HEK293T (cell line): ENCODE data around the gene SLK.

Experiments
- CTCF ChIA-PET: fragments of 350-600 bp; formaldehyde crosslinking; extraction: SDS; loops from one replicate; lab custom pipeline; 2021; ENCODE audit warnings: antibody characterized with exemption, inconsistent platforms; lab: Yijun Ruan, JAX
- POLR2A ChIA-PET: fragments of 350-600 bp; formaldehyde crosslinking; extraction: SDS; loops from one replicate; lab custom pipeline; 2020; ENCODE audit warnings: antibody characterized with exemption, inconsistent platforms; lab: Yijun Ruan, JAX
- DNase-seq: peaks from one replicate; pipeline ENCODE4 v3.0.0; 2012; ENCODE audit warnings: mixed read lengths; ENCODE audit errors: extremely low spot score
- ARNT ChIP-seq: fragments of 450-650 bp; IDR thresholded peaks from 2 replicates; pipeline ENCODE4 v1.6.1; 2017; ENCODE audit warnings: mild to moderate bottlenecking
- BHLHE40 ChIP-seq: fragments of 450-650 bp; IDR thresholded peaks from 2 replicates; pipeline ENCODE4 v1.6.1; 2016; ENCODE audit warnings: mild to moderate bottlenecking, moderate library complexity, borderline replicate concordance
- CTBP1 ChIP-seq: fragments of 450-650 bp; IDR thresholded peaks from 2 replicates; pipeline ENCODE4 v1.6.1; 2016; ENCODE audit warnings: borderline replicate concordance
- ELF4 ChIP-seq: fragments of 450-650 bp; IDR thresholded peaks from 2 replicates; pipeline ENCODE4 v1.6.1; 2017; ENCODE audit warnings: antibody characterized with exemption
- FOXA1 ChIP-seq: fragments of 450-650 bp; IDR thresholded peaks from 2 replicates; pipeline ENCODE4 v1.6.1; 2016; ENCODE audit warnings: mild to moderate bottlenecking
- FOXK2 ChIP-seq: fragments of 450-650 bp; IDR thresholded peaks from 2 replicates; pipeline ENCODE4 v1.6.1; 2016; ENCODE audit warnings: mild to moderate bottlenecking
- FOXM1 ChIP-seq: fragments of 450-650 bp; IDR thresholded peaks from 2 replicates; pipeline ENCODE4 v1.6.1; 2017; ENCODE audit warnings: mild to moderate bottlenecking, borderline replicate concordance
- HDGF ChIP-seq: fragments of 450-650 bp; IDR thresholded peaks from 2 replicates; pipeline ENCODE4 v1.6.1; 2017; ENCODE audit warnings: antibody characterized with exemption, borderline replicate concordance
- L3MBTL2 ChIP-seq: fragments of 450-650 bp; conservative IDR thresholded peaks from 2 replicates; pipeline ENCODE4 v1.6.1; 2016; ENCODE audit warnings: mild to moderate bottlenecking
- LEF1 ChIP-seq: fragments of 450-650 bp; IDR thresholded peaks from 2 replicates; pipeline ENCODE4 v1.6.1; 2017; ENCODE audit warnings: mild to moderate bottlenecking, borderline replicate concordance
- NFRKB ChIP-seq: fragments of 450-650 bp; IDR thresholded peaks from 2 replicates; pipeline ENCODE4 v1.6.1; 2016; ENCODE audit warnings: mild to moderate bottlenecking, moderate library complexity
- PKNOX1 ChIP-seq: fragments of 450-650 bp; IDR thresholded peaks from 2 replicates; pipeline ENCODE4 v1.6.1; 2016
- SP1 ChIP-seq: fragments of 450-650 bp; IDR thresholded peaks from 2 replicates; pipeline ENCODE4 v1.6.1; 2017
- SUZ12 ChIP-seq: fragments of 450-650 bp; IDR thresholded peaks from 2 replicates; pipeline ENCODE4 v1.6.1; 2016; ENCODE audit warnings: mild to moderate bottlenecking
- TARDBP ChIP-seq: fragments of 450-650 bp; IDR thresholded peaks from 2 replicates; pipeline ENCODE4 v1.6.1; 2016
- ZNF384 ChIP-seq: fragments of 450-650 bp; IDR thresholded peaks from 2 replicates; pipeline ENCODE4 v1.6.1; 2016

Gene SLK

GRCh38 chr10:103966671-103967447, at the start of gene SLK:
Gene SLK (plus strand): TSS chr10:103967140. CDS start chr10:103967746, 606 bp downstream.
- ChIA-PET CTCF (no interaction called here), POLR2A (interaction anchor here (1.2 to 1.4 kb wide), 4 partner anchors 53 to 155 kb away, joined by 3 to 8 read pairs (median 6); partner anchors contain the start of gene SFR1)

GRCh38 chr10:103917302-103918052, 49.5 kb upstream of the SLK start:
- no peak for TF ChIP-seq TARDBP
- peak; percentile 83 for TF ChIP-seq L3MBTL2
- peak; percentile 55 for DNase-seq
- ChIA-PET CTCF (no interaction called here), POLR2A (interaction anchor here (1.0 to 2.1 kb wide), 6 partner anchors 8 to 205 kb away, joined by 3 to 6 read pairs (median 4); partner anchors contain the start of gene SFR1)

More at GRCh38 chr10:103966671-103967447, at the start of gene SLK:
- peak; percentile 25; the same call in 1 of the 2 replicates for TF ChIP-seq L3MBTL2
- TF ChIP-seq HDGF: no peak
- peak; percentile 84 for TF ChIP-seq TARDBP
- TF ChIP-seq ARNT: 0 out of 2 replicates have a peak, but pooled peaks have one; percentile 11
- TF ChIP-seq PKNOX1: 0 out of 2 replicates have a peak, but pooled peaks have one; percentile 13
- TF ChIP-seq LEF1: peak; percentile 72; the same call in 1 of the 2 replicates
- no peak for TF ChIP-seq FOXK2
- DNase-seq: peak; percentile 89

- peak; percentile 99 for DNase-seq
- peak; percentile 55 for TF ChIP-seq L3MBTL2
- TF ChIP-seq PKNOX1: no peak
- TF ChIP-seq FOXM1: no peak
- peak; percentile 63 for TF ChIP-seq ELF4
- no peak for TF ChIP-seq SUZ12
- TF ChIP-seq HDGF: 0 out of 2 replicates have a peak, but pooled peaks have one; percentile 68
- POLR2A ChIA-PET: interaction anchor here (1.0 to 2.1 kb wide), 6 partner anchors 8 to 204 kb away, joined by 3 to 6 read pairs (median 4); partner anchors contain the start of gene SFR1
- CTCF ChIA-PET: no interaction called here
Measured at GRCh38 chr10:103918053-103918846, 48.7 kb upstream of the SLK start, which contains the start of gene STN1. Gene STN1 (minus strand): TSS chr10:103918184. CDS start chr10:103917594, 590 bp downstream.

- ChIA-PET CTCF (no interaction called here), POLR2A (interaction anchor here (1.1 to 1.8 kb wide), 2 partner anchors 10 to 48 kb away, joined by 3 to 4 read pairs; no protein-coding TSS in a partner anchor)
- TF ChIP-seq SUZ12: no peak
- no peak for TF ChIP-seq FOXM1
- no peak for TF ChIP-seq BHLHE40
- TF ChIP-seq HDGF: no peak
- TF ChIP-seq CTBP1: no peak
- TF ChIP-seq L3MBTL2: no peak
- TF ChIP-seq TARDBP: no peak
- no peak for TF ChIP-seq SP1
- no peak for TF ChIP-seq ZNF384
- no peak for TF ChIP-seq FOXK2
- no peak for TF ChIP-seq ARNT
- no peak for TF ChIP-seq LEF1
- no peak for TF ChIP-seq ELF4
- TF ChIP-seq NFRKB: no peak
- no peak for TF ChIP-seq PKNOX1
- no peak for TF ChIP-seq FOXA1
- DNase-seq: no peak
Measured at GRCh38 chr10:103919648-103920025, 47.3 kb upstream of the SLK start.

- ChIA-PET POLR2A (no interaction called here), CTCF (no interaction called here)
- no peak for DNase-seq
- TF ChIP-seq PKNOX1 (0 out of 2 replicates have a peak, but pooled peaks have one; percentile 24), ELF4 (no peak)
Measured at GRCh38 chr10:103921248-103921647, 45.7 kb upstream of the SLK start.
